ENCODE measurements around the gene VMP1.
"Not testable (repeated sequence)": the region's sequence is repeated elsewhere in the genome, so short reads cannot be mapped to it uniquely, and the experiment has no call there.

The VMP1 gene

GRCh38 chr17:59811209-59811608 is 103.8 kb downstream of the VMP1 start:
- no peak for DNase-seq (ENCODE audit: low read depth in 2 of 2)

DNA sequence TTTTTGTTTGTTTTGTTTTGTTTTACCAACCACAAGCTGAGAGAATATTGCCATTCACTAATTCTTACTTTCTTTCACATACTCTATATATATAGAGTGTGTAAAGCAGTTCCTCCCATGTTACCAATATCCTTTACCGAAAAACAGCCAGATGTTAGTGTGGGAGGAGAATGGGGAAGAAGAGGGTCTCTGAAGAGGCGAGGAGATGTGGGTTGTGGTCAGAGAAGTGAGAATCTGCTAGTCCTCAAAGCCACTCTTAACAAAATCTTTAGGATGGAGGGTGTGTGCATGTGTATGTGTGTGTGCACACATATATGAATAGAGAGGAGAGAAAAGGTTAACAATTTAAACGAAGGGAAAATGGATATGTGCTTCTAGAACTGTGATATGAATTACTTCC is 104.7 kb downstream of the VMP1 start:
- no peak for DNase-seq (ENCODE audit: low read depth in 2 of 2)

GRCh38 chr17:59814276-59814675 is 106.8 kb downstream of the VMP1 start:
- no peak for DNase-seq (ENCODE audit: low read depth in 2 of 2)

GRCh38 chr17:59814685-59815084 is 107.2 kb downstream of the VMP1 start:
- no peak for DNase-seq (ENCODE audit: low read depth in 2 of 2)

DNA sequence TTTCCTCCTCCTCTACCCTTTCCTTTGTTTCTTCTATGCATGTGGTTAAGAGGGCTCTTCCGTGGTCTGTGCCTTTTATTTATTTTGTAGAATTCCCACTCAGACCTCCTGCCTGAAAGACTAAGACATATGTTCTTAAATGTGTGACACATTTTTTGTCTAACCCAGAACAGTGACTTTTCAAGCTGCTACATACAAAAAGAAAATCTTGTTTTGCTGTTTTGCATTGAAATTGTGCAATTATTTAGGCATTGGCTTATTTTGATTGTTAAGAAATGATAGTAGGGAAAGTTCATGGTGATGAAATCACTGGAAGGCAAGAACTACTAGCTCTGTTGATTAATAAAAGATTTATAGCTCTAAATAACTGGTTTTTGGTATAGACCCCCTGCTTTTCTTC is 108.5 kb downstream of the VMP1 start:
- DNase-seq (ENCODE audit: low read depth in 2 of 2), result no peak

DNA sequence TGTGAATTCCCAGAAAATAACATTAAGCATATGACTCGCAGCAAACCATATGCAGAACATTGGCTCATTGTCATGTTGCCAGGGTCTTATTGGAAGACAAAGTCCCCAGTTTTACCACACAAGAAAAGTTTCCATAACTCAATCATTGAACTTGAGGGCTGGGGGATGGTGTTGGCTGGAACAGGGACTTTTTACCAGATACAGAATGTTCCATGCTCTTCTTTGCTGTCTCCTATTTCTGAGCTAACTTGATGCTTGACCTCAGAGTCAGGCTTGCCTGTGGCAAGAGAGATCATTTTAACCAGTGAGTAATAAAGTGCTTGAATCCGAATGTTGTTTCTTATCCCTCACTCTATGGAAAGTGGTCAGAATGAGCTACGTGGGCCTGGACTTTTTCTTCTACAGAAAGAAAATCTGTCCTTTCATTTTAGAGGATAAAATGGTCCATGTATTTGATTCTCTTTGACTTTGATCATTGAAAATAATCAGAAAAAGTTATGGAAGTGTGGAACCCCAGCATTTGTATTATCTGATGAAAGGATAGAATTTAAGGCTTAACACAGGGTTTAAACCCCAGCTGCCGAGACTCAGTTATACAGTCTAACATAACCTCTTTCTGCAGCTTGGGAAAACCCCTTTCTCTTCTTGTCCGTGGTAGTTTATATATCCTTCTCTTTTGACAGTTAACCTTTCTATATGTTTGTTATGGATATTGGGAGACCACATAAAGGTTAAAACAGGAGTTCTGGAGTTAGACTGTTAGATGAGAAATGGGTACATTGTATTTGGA is 118.3 kb downstream of the VMP1 start:
- DNase-seq (ENCODE audit: low read depth in 2 of 2), result no peak

GRCh38 chr17:59826706-59827453 is 119.4 kb downstream of the VMP1 start:
- DNase-seq (ENCODE audit: low read depth in 2 of 2), result no peak

- no peak for DNase-seq (ENCODE audit: low read depth in 2 of 2)
These were observed 120.4 kb downstream of the VMP1 start for GRCh38 chr17:59827721-59828477.

GRCh38 chr17:59828478-59828760 is 121.0 kb downstream of the VMP1 start:
- DNase-seq (ENCODE audit: low read depth in 2 of 2), result no peak

- not testable (repeated sequence) for DNase-seq (ENCODE audit: low read depth in 2 of 2)
These were observed 121.4 kb downstream of the VMP1 start for GRCh38 chr17:59828819-59829216.

- no peak for DNase-seq (ENCODE audit: low read depth in 2 of 2)
These were observed 122.0 kb downstream of the VMP1 start for GRCh38 chr17:59829217-59830006.

DNA sequence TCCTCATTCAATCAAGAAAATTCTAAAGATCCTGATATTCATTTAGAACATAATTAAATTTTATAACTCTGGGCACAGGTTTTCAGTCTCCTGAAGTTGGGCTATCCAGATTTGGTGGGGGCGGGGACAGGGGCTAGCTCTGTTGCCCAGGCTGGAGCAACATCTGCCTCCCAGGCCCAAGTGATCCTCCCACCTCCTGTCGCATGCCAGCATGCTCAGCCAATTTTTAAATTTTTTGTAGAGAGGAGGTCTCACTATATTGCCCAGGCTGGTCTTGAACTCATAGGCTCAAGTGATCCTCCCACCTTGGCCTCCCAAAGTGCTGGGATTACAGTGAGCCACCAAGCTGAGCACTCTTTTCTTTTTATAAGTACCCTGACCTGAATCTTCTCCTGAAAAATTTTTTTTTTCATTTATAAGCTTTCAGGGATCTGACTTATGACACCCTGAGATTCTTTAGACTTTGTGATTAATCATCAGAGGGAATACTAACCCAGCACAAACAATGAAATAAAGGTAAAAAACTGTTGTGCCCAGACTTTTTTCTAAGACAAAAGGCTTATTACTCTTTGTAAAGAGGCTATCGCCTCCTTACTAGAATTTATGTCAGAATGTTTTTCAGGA is 122.7 kb downstream of the VMP1 start:
- no peak for DNase-seq (ENCODE audit: low read depth in 2 of 2)

DNA sequence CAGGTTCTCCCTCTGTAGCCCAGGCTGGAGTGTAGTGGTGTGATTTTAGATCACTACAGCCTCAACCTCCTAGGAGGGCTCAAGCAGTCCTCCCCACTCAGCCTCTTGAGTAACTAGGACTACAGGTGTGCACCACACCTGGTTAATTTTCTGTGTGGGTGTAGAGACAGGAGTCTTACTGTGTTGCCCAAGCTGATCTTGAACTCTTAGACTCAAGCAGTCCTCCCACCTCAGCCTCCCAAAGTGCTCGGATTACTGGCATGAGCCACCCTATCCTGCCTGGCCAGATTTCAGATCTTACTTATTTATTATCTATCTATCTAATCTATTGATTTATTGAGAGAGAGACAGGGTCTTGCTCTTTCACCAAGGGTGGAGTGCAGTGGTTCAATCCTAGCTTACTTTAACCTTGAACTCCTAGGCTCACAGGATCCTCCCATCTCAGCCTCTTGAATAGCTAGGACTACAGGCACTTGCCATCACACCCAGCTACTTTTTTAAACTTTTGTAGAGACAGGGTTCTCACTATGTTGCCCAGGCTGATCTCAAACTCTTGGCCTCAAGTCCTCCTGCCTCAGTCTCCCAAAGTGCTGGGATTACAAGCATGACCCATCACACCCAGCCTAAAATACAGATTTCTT is 123.5 kb downstream of the VMP1 start:
- DNase-seq (ENCODE audit: low read depth in 2 of 2), result no peak

DNA sequence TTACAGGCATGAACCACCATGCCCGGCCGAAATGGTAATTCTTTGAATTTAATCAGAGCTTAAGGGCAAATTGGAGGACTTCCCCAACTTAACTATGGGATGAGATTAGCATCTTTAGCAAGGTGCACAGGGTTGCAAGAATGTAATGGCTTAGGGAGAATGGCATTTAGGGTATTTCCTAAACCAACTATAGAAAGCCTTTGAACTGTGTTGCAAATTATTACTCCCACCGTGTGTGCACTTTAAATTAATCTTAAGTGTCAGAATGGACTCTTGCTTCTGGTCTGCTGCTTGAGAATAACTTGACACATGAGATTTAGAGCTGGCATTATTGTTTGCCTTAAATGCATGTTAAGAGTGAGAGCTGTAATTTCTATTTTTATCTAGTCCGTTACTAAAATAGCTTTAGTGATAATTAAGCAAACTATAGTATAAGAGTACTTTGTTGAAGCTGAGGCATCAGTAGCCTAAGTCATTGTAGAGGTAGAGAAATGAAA is 125.5 kb downstream of the VMP1 start:
- no peak for DNase-seq (ENCODE audit: low read depth in 2 of 2)

DNA sequence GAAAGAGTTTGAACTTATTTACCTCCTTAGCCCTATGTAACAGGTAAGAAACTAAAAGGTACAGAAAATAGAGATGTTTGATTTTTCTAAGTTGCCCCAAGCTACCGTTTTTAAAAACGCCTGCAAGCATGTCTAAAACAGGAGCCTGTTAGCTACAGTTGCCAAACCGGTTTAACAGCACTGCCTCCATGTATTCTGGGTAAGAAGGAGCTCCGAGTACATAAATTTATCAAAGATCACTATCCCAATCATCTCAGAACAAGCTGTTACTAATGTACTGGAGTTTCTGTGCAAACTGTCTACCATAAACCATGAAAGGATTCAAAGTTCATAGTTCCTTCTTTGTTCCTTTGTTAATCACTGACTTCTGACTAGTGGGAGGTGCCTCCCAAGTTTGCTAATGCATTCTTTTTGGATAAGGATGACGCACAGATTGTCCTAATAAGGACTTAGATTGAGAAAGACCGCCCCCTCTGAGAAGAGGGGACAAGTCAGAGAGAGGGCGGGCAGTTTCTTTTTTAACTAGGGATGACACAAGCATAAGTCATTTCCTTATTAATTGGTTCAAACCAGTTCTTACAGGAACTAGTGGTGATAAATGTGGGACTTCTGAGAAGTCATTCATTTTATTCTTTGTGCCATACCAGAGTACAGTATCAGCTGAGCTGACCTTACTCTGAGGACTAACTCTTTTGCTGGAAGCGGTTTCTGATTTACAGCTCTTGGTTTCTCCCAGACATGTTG is 130.0 kb downstream of the VMP1 start:
- peak in 1 of 2 donors; percentile 58 for DNase-seq (ENCODE audit: low read depth in 2 of 2)

DNA sequence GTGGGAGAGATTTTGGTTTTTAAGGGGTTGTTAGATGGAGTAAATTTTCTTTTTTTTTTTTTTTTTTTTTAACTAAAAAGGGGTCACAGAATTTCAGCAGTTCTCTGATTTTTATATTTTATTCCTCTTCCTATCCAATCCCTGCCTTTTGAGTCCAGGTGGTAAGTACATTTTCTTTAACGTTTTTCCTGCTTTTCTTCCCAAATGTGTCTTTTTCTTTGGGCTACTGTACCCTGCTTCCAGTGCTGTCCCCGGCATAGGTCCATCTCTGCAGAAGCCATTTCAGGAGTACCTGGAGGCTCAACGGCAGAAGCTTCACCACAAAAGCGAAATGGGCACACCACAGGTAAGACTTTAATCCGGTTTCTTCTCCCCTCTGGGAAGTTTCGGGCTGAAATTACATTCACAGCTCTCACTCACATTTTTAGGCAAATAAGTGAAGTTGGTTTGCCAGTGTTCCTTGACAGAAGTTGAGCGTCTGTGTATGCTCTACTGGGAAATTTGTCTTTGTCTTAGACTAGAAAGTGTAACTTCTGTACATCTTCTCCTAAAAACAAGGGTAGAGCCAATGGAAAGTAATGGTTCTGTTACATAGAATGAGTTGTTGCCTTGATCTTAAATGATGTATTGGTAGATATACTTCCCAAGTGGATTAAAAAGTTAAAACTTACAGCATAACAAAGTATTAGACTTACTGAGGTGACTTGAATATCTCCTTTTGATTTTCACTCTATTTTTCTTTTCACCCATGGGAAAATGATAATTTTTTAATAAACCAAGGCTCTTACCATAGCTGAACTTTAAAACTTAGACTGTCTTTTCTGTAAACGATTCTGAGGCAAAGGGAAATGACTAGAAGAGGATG is 130.8 kb downstream of the VMP1 start:
- DNase-seq (ENCODE audit: low read depth in 2 of 2), result no peak

- no peak for DNase-seq (ENCODE audit: low read depth in 2 of 2)
These were observed 132.3 kb downstream of the VMP1 start for GRCh38 chr17:59839651-59840328.

GRCh38 chr17:59840329-59841090 is 133.1 kb downstream of the VMP1 start:
- no peak for DNase-seq (ENCODE audit: low read depth in 2 of 2)
